A673 (cell line): ENCODE measurements around the gene STK17B. TPM values are rescaled to one million over a fixed set of nuclear protein-coding genes. Genes with fewer than 3 reads are reported as not detected.

ENCODE experiments used
- BruUV-seq: library from RNA; stranded (reverse); fragments of 400-500 nt; replicated peaks from 2 replicates; lab custom pipeline; 2021; lab: Mats Ljungman, UMichigan
- CTCF ChIA-PET: fragments of 300-600 bp; sonication (Branson Sonifier 250); formaldehyde crosslinking; loops from one replicate; lab custom pipeline; 2022; ENCODE audit warnings: antibody characterized with exemption; lab: Charles Lee
- POLR2A ChIA-PET: fragments of 300-600 bp; sonication (Branson Sonifier 250); formaldehyde crosslinking; loops from one replicate; lab custom pipeline; 2022; ENCODE audit warnings: antibody characterized with exemption; ENCODE audit not compliant: low non-redundant PET; lab: Charles Lee
- DNase-seq: peaks from one replicate; pipeline ENCODE4 v3.0.0-alpha.2; 2015; ENCODE audit warnings: low spot score
- H3K27ac ChIP-seq: fragments of 200-600 bp; sonication (generic); 2 replicates; pipeline ENCODE4 v1.5.1; 2016; ENCODE audit warnings: mixed run types, low read depth, mild to moderate bottlenecking, mixed read lengths, antibody characterized with exemption, low read length; ENCODE audit not compliant: poor library complexity, severe bottlenecking
- H3K27me3 ChIP-seq: fragments of 200-600 bp; sonication (generic); replicated peaks from 2 replicates; pipeline ENCODE4 v1.6.1; 2017; ENCODE audit warnings: mixed run types, low read depth, mild to moderate bottlenecking, mixed read lengths, antibody characterized with exemption, low read length; ENCODE audit not compliant: insufficient read depth, poor library complexity
- H3K36me3 ChIP-seq: fragments of 200-600 bp; sonication (generic); 2 replicates; pipeline ENCODE4 v1.6.1; 2016; ENCODE audit warnings: mixed run types, mild to moderate bottlenecking, mixed read lengths, antibody characterized with exemption, low read length; ENCODE audit not compliant: insufficient read depth, poor library complexity, severe bottlenecking
- H3K4me1 ChIP-seq: fragments of 200-600 bp; sonication (generic); 2 replicates; pipeline ENCODE4 v1.6.1; 2017; ENCODE audit warnings: mixed run types, mild to moderate bottlenecking, mixed read lengths, antibody characterized with exemption, low read length; ENCODE audit not compliant: insufficient read depth, poor library complexity, severe bottlenecking
- H3K4me3 ChIP-seq: fragments of 200-600 bp; sonication (generic); 2 replicates; pipeline ENCODE4 v1.5.1; 2016; ENCODE audit warnings: low read depth, mixed run types, mild to moderate bottlenecking, mixed read lengths, low read length; ENCODE audit not compliant: poor library complexity, severe bottlenecking
- H3K9me3 ChIP-seq: fragments of 200-600 bp; sonication (generic); 2 replicates; pipeline ENCODE4 v1.6.1; 2016; ENCODE audit warnings: mixed run types, low read depth, mild to moderate bottlenecking, mixed read lengths, antibody characterized with exemption, low read length; ENCODE audit not compliant: poor library complexity, severe bottlenecking
- EZH2 ChIP-seq: fragments of 200-600 bp; sonication (generic); IDR thresholded peaks from 2 replicates; pipeline ENCODE4 v1.6.1; 2017; ENCODE audit warnings: borderline replicate concordance, low read depth, mild to moderate bottlenecking, mixed read lengths, antibody characterized with exemption, low read length; ENCODE audit not compliant: poor library complexity, severe bottlenecking
- intact Hi-C: fragments of 100-400 bp; cut with micrococcal nuclease; formaldehyde crosslinking; loops from one replicate; pipeline ENCODE4 v1.10.0; 2022; ENCODE audit not compliant: unreplicated experiment
- total RNA-seq: library from RNA; stranded (reverse); gene quantifications from 2 replicates; pipeline ENCODE4 v1.2.3, GENCODE V29; 2021
- TF ChIP-seq, protein P1 (sequence below): fragments of 300-800, 200-600 bp; sonication (generic); conservative IDR thresholded peaks from 2 replicates; pipeline ENCODE4 v1.5.1; 2017; ENCODE audit warnings: low read depth, mild to moderate bottlenecking, antibody characterized with exemption, low read length, moderate library complexity, mixed read lengths

The STK17B gene
- total RNA-seq, 1 experiment from 2014 or later, result 18.5 TPM

DNA sequence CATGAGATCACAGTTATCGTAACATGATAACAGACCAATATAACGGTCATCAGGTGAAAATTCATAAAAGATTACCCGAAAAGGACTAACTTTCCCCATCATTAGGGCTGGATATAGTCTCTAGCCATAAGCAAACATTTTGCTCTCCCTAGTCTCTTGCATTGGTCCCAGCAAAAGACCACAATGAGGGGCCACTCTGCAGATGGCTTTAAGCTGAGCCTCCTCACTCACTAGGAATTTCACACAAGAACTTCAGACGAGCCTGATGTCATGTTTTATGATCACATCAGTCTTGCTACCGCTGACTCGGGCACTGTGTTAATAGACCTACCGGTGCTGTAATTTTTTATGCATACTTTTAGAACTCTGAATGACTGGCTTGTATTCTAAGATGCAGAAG lies 35.2 kb downstream of the STK17B start:
- Histone ChIP-seq H3K4me3 (no peak overlapping the region), H3K27ac (no peak overlapping the region), H3K9me3 (peaks cover 34% of the 10 kb centered on the region), H3K27me3 (no peaks in the 10 kb centered on the region), H3K36me3 (peaks cover 66% of the 10 kb centered on the region), H3K4me1 (no peaks in the 10 kb centered on the region)
- BruUV-seq, result no TSS peak
- DNase-seq, result no peak
- CTCF ChIA-PET, result no interaction called here
- intact Hi-C loops, result no loop called here
- TF ChIP-seq, protein P1, sequence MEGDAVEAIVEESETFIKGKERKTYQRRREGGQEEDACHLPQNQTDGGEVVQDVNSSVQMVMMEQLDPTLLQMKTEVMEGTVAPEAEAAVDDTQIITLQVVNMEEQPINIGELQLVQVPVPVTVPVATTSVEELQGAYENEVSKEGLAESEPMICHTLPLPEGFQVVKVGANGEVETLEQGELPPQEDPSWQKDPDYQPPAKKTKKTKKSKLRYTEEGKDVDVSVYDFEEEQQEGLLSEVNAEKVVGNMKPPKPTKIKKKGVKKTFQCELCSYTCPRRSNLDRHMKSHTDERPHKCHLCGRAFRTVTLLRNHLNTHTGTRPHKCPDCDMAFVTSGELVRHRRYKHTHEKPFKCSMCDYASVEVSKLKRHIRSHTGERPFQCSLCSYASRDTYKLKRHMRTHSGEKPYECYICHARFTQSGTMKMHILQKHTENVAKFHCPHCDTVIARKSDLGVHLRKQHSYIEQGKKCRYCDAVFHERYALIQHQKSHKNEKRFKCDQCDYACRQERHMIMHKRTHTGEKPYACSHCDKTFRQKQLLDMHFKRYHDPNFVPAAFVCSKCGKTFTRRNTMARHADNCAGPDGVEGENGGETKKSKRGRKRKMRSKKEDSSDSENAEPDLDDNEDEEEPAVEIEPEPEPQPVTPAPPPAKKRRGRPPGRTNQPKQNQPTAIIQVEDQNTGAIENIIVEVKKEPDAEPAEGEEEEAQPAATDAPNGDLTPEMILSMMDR, result no peak
- no peak for TF ChIP-seq EZH2
- POLR2A ChIA-PET, result no interaction called here

DNA sequence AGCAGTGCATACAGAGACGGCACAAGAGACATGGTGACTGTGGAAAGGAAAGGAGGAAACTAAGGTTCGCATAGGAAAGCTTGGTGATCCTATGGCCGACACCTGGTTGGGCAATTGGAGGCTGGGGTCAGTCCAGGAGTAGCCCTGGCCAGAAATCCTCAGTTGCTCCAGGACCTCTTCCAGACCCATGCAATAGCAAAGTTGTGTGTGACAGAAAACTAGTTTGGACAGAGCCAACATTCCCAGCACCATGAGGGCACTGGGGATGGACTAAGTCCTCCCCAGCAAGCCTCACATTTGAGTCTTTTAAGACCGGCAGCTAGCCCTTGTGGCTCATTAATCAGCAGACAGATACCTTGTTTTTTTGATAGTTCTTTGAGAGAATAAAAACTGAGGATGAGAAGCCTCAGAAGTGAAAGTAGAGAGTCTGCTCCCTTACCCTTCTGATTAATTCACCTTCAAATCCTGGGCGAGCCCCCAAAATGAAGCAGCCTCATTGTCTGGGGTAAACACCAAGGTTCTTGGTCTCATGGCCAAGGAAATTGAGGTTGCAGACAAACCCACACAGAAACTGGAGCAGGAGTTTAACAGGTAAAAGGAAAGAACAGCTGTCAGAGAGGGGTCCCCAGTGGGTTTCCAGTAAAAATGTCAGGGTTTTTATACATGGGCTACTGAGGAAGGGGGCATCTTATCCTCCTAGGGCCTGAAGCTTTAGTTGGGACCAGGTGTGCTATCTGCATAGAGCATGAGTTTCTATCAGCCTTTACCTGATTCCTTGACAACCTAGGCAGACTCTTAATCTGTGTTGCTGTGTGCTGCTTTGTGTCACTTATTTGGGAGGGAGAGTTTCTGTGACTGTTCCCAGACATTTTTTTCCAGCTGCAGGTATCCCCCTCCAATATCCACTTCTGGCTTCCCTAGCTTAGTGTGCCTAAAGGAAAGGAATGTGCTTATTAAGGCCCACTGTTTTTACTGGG lies 39.1 kb downstream of the STK17B start:
- H3K4me3 ChIP-seq, result no peak overlapping the region
- H3K4me1 ChIP-seq, result no peaks in the 10 kb centered on the region
- H3K36me3 ChIP-seq, result peaks cover 34% of the 10 kb centered on the region
- intact Hi-C loops, result no loop called here
- POLR2A ChIA-PET, result no interaction called here
- peak; percentile 31 for DNase-seq
- BruUV-seq, result no TSS peak
- no peak overlapping the region for H3K27ac ChIP-seq
- no peak for TF ChIP-seq EZH2
- no peaks in the 10 kb centered on the region for H3K27me3 ChIP-seq
- peaks cover 65% of the 10 kb centered on the region for H3K9me3 ChIP-seq
- CTCF ChIA-PET, result no interaction called here

DNA sequence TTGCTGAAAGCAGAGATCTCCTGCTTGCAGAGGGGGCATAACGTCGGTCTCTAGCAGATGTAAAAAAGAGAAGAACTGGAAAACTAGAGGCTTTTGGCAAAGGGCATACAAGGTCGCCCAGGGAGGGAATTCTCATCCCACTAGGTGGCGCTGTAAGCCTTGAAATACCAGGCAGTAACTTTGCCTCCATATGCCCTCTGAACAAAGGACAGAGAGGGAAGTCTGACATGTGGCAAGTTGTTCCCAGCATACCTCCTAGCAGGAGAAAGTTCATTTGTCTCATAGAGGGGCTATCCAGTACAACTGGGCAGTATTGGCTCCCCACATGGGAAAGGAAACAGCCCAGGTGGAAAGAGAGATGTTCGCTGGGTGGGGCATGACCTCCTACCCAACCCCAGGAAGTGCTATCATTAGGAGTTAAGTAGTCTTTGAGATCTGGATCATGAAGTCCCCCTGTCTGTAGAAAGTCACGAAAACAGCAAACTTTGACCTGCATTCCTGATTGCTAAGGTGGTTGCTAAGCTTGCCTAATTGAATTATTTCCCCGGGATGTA lies 39.9 kb downstream of the STK17B start:
- BruUV-seq, result no TSS peak
- no peak overlapping the region for H3K27ac ChIP-seq
- no peak for TF ChIP-seq EZH2
- TF ChIP-seq, protein P1, result peak; percentile 40; the same call in 1 of the 2 replicates
- H3K27me3 ChIP-seq, result no peaks in the 10 kb centered on the region
- H3K4me1 ChIP-seq, result no peaks in the 10 kb centered on the region
- ChIA-PET POLR2A (no interaction called here), CTCF (no interaction called here)
- intact Hi-C loops, result no loop called here
- H3K9me3 ChIP-seq, result peaks cover 70% of the 10 kb centered on the region
- H3K36me3 ChIP-seq, result peaks cover 26% of the 10 kb centered on the region
- peak; percentile 59 for DNase-seq
- H3K4me3 ChIP-seq, result no peak overlapping the region
